HFF-Myc (cell line): ENCODE results near the gene ADAM17.

Experiments
- DNase-seq: peaks from one replicate; pipeline ENCODE4 v3.0.0-alpha.2; 2011; ENCODE audit warnings: low read depth; ENCODE audit errors: extremely low read depth
- H3K4me3 ChIP-seq: replicated peaks from 2 replicates; pipeline ENCODE4 v1.5.1; 2011; ENCODE audit warnings: low read depth, mild to moderate bottlenecking, control low read depth, low read length
- CTCF ChIP-seq: IDR thresholded peaks from 2 replicates; pipeline ENCODE4 v1.5.1; 2012; ENCODE audit warnings: mild to moderate bottlenecking, low read depth, low read length, control low read depth; ENCODE audit errors: missing control alignments

ADAM17 gene

GRCh38 chr2:9549420-9549819 lies 6.2 kb downstream of the ADAM17 start:
- TF ChIP-seq CTCF: no peak
- no peak overlapping the region for H3K4me3 ChIP-seq
- DNase-seq: no peak

- no peak for TF ChIP-seq CTCF
- DNase-seq: no peak
- no peak overlapping the region for H3K4me3 ChIP-seq
Measured at GRCh38 chr2:9548506-9548905, 7.1 kb downstream of the ADAM17 start.

GRCh38 chr2:9547262-9547991 lies 8.2 kb downstream of the ADAM17 start:
- no peak overlapping the region for H3K4me3 ChIP-seq
- TF ChIP-seq CTCF: no peak
- DNase-seq: no peak

- H3K4me3 ChIP-seq: no peak overlapping the region
- no peak for TF ChIP-seq CTCF
- DNase-seq: no peak
Measured at GRCh38 chr2:9545502-9545901, 10.1 kb downstream of the ADAM17 start.

- TF ChIP-seq CTCF: no peak
Measured at GRCh38 chr2:9543557-9543956, 12.1 kb downstream of the ADAM17 start.

GRCh38 chr2:9539531-9539930 lies 16.1 kb downstream of the ADAM17 start:
- no peak overlapping the region for H3K4me3 ChIP-seq
- no peak for TF ChIP-seq CTCF

More at GRCh38 chr2:9543557-9543956, 12.1 kb downstream of the ADAM17 start:
- no peak overlapping the region for H3K4me3 ChIP-seq
- DNase-seq: no peak

More at GRCh38 chr2:9539531-9539930, 16.1 kb downstream of the ADAM17 start:
- no peak for DNase-seq
